Astrocyte of the spinal cord (primary cell): ENCODE results near the gene MACROD2.

Experiments used
- DNase-seq: peaks from one replicate; pipeline ENCODE4 v3.0.0; 2011; ENCODE audit warnings: low read depth, low spot score
- H3K4me3 ChIP-seq: 2 replicates; pipeline ENCODE4 v1.5.1; 2011; ENCODE audit warnings: low read depth, mild to moderate bottlenecking, low read length, moderate library complexity
- CTCF ChIP-seq: IDR thresholded peaks from 2 replicates; pipeline ENCODE4 v1.5.1; 2012; ENCODE audit warnings: low read depth, mild to moderate bottlenecking, low read length, inconsistent platforms
- in situ Hi-C: cut with HindIII; loops from 2 replicates; pipeline ENCODE4 v1.10.0; 2017; ENCODE audit warnings: low sequenced_read_pairs

The MACROD2 gene

GRCh38 chr20:14142171-14142570, 146.9 kb downstream of the MACROD2 start:
- in situ Hi-C loops = no loop called here
- peak; percentile 42 for DNase-seq
- TF ChIP-seq CTCF = peak; percentile 44
- H3K4me3 ChIP-seq = no peak overlapping the region

GRCh38 chr20:14142964-14143627, 147.8 kb downstream of the MACROD2 start:
- DNase-seq = peak; percentile 46
- TF ChIP-seq CTCF = no peak
- in situ Hi-C loops = no loop called here
- no peak overlapping the region for H3K4me3 ChIP-seq

GRCh38 chr20:14148042-14148441, 152.7 kb downstream of the MACROD2 start:
- no peak overlapping the region for H3K4me3 ChIP-seq
- no peak for TF ChIP-seq CTCF
- peak; percentile 22 for DNase-seq
- in situ Hi-C loops = no loop called here

GRCh38 chr20:14155361-14155760, 160.0 kb downstream of the MACROD2 start:
- in situ Hi-C loops = no loop called here
- TF ChIP-seq CTCF = no peak
- no peak overlapping the region for H3K4me3 ChIP-seq
- no peak for DNase-seq

- in situ Hi-C loops = no loop called here
- no peak for DNase-seq
- no peak overlapping the region for H3K4me3 ChIP-seq
- TF ChIP-seq CTCF = no peak
Observed at GRCh38 chr20:14178528-14178927, 183.2 kb downstream of the MACROD2 start.

- no peak overlapping the region for H3K4me3 ChIP-seq
- DNase-seq = no peak
- no peak for TF ChIP-seq CTCF
- in situ Hi-C loops = no loop called here
Observed at GRCh38 chr20:14178952-14179351, 183.6 kb downstream of the MACROD2 start.
